HFFc6 (cell line): ENCODE results near the gene EYA4. TPM values are rescaled to one million over a fixed set of nuclear protein-coding genes. Genes with fewer than 3 reads are reported as not detected.

Experiments
- DNase-seq: peaks from one replicate; pipeline ENCODE4 v3.0.0-alpha.2; 2018
- H3K27ac Mint-ChIP-seq: 2 replicates; pipeline ENCODE4 v1.8.0; 2020; ENCODE audit warnings: mild to moderate bottlenecking, mixed read lengths
- H3K27me3 Mint-ChIP-seq: 2 replicates; pipeline ENCODE4 v1.8.0; 2021; ENCODE audit warnings: mild to moderate bottlenecking, moderate library complexity, mixed read lengths; ENCODE audit not compliant: insufficient read depth
- H3K36me3 Mint-ChIP-seq: 2 replicates; pipeline ENCODE4 v1.8.0; 2021; ENCODE audit warnings: low read depth, mixed read lengths
- H3K4me1 Mint-ChIP-seq: 2 replicates; pipeline ENCODE4 v1.8.0; 2020; ENCODE audit warnings: low read depth, mixed read lengths
- H3K4me3 Mint-ChIP-seq: 2 replicates; pipeline ENCODE4 v1.8.0; 2020; ENCODE audit warnings: mild to moderate bottlenecking, moderate library complexity, mixed read lengths
- H3K9me3 Mint-ChIP-seq: 2 replicates; pipeline ENCODE4 v1.8.0; 2020; ENCODE audit warnings: mild to moderate bottlenecking, mixed read lengths
- CTCF ChIP-seq: fragments of 200-600 bp; sonication (generic); IDR thresholded peaks from 2 replicates; pipeline ENCODE4 v1.5.0; 2021; ENCODE audit warnings: antibody characterized with exemption, mild to moderate bottlenecking
- total RNA-seq, 6 experiments: library from RNA; stranded (reverse); fragmentation: NEBNext Ultra II Directional; extraction: Animal tissue kit (Norgen Biotek cat#: 25700); gene quantifications; 2 replicates in 1 of 6; 3 replicates in 5 of 6; pipeline ENCODE4 v1.2.3, GENCODE V29; 2021

Gene EYA4
- total RNA-seq, 6 experiments from 2014 or later = not detected

DNA sequence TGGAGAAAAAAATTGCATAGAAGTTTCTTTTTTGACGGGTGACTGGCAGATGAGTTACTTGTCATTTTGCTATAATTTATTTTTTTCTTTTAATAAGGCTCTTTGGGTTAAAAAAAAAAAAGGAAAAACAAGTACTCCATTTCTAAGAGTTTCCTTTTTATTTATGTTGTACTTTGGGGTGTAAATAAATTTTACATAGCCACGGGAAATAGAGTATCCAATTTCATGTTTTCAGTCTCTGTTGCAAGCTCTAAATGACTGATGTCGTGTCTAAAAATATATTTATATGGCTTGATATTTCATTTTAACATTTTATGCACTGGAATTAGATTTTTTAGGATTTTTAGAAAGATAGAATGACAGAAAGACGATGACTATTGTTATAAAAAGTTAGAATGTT lies 3.4 kb downstream of the EYA4 start:
- Mint-ChIP-seq H3K36me3 (no peaks in the 10 kb centered on the region), H3K9me3 (peaks cover 8% of the 10 kb centered on the region), H3K27me3 (peaks cover 19% of the 10 kb centered on the region; the same call in 1 of the 2 replicates), H3K27ac (no peak overlapping the region), H3K4me3 (no peak overlapping the region), H3K4me1 (no peaks in the 10 kb centered on the region)
- DNase-seq = no peak
- no peak for TF ChIP-seq CTCF

- H3K27ac Mint-ChIP-seq = no peak overlapping the region
- no peak for TF ChIP-seq CTCF
- no peaks in the 10 kb centered on the region for H3K36me3 Mint-ChIP-seq
- H3K27me3 Mint-ChIP-seq = peaks cover 18% of the 10 kb centered on the region; the same call in 1 of the 2 replicates
- no peak overlapping the region for H3K4me3 Mint-ChIP-seq
- H3K9me3 Mint-ChIP-seq = peaks cover 6% of the 10 kb centered on the region
- DNase-seq = no peak
- H3K4me1 Mint-ChIP-seq = no peaks in the 10 kb centered on the region
Measured at GRCh38 chr6:133245007-133245406, 3.9 kb downstream of the EYA4 start.

DNA sequence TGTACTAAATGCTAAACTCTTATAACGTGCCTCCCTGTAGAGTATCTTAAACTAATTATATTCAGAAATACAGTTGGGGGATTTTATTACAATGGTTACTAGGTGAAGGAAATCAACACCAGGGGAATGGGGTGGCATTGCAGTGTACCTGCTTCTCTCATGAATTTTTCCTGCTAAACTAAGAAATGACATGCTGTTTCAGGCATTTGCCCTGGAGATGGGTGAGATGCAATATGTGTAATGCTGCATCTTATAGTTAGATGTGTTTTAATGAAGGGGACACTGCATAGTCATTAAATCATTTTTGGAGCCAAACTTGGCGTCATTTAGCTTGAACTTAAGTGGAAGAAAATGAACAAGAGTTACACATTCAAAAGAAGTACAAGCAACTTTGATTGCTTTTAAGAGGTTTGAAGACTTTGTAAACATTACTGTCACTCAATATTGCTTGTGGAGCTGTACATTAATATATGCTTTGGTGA lies 4.3 kb downstream of the EYA4 start:
- H3K9me3 Mint-ChIP-seq = peaks cover 2% of the 10 kb centered on the region
- H3K36me3 Mint-ChIP-seq = no peaks in the 10 kb centered on the region
- no peak for TF ChIP-seq CTCF
- no peaks in the 10 kb centered on the region for H3K4me1 Mint-ChIP-seq
- no peak overlapping the region for H3K27ac Mint-ChIP-seq
- peaks cover 18% of the 10 kb centered on the region; the same call in 1 of the 2 replicates for H3K27me3 Mint-ChIP-seq
- no peak overlapping the region for H3K4me3 Mint-ChIP-seq
- DNase-seq = no peak

- H3K4me1 Mint-ChIP-seq = no peaks in the 10 kb centered on the region
- H3K27ac Mint-ChIP-seq = no peak overlapping the region
- H3K4me3 Mint-ChIP-seq = no peak overlapping the region
- peaks cover 7% of the 10 kb centered on the region; the same call in 1 of the 2 replicates for H3K27me3 Mint-ChIP-seq
- H3K36me3 Mint-ChIP-seq = no peaks in the 10 kb centered on the region
- TF ChIP-seq CTCF = no peak
- H3K9me3 Mint-ChIP-seq = no peaks in the 10 kb centered on the region
- no peak for DNase-seq
Measured at GRCh38 chr6:133247581-133247980, 6.4 kb downstream of the EYA4 start.

DNA sequence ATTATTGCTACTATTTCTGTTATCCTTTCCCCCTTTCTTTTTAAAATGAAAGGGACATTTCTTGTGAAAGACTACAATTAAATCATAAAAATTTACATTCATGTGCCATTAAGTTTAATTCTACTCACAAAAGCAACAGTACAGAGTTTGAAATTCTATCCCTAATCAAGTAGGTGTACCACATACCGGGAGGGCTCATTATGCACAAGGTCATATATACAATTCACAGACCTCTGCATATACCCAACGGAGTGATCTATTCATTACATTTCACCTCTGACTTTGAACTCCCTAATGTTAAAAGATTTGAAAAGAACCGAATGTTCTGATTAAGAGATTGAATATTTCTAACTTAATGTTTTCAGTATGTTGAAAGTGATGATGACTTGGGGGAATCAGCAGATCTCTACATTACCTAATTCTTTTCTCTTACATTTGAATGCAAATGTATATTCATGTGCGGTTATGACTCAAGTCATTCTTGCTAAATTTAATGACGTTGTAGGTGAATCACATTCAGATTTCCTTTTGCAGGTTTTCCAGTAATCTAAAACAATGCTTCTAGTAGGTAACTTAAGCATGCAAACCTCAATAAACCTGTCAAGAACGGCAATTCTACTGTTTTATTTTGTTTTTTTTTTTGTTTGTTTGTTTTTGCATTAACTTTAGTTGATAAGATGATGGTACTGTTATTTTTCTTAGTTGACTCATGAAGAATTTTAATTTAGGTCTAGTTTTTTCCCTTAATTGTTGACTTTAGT lies 7.3 kb downstream of the EYA4 start:
- DNase-seq = no peak
- Mint-ChIP-seq H3K27me3 (no peaks in the 10 kb centered on the region), H3K27ac (no peak overlapping the region), H3K36me3 (no peaks in the 10 kb centered on the region), H3K4me3 (no peak overlapping the region), H3K4me1 (no peaks in the 10 kb centered on the region), H3K9me3 (no peaks in the 10 kb centered on the region)
- TF ChIP-seq CTCF = no peak
